Umbilical cord (tissue), 2 donors: ENCODE data around the gene ZNF609. TPM values are rescaled to one million over a fixed set of nuclear protein-coding genes. Genes with fewer than 3 reads are reported as not detected.

Experiments
- DNase-seq: peaks from one replicate; pipeline ENCODE4 v3.0.0-alpha.2; 2015; ENCODE audit warnings: low spot score
- total RNA-seq: library from RNA; depleted of rRNA; stranded (reverse); fragments of >200 nt; gene quantifications from one replicate; pipeline ENCODE4 v1.2.3, GENCODE V29; 2014; ENCODE audit warnings: low replicate concordance; ENCODE audit not compliant: insufficient read depth

The ZNF609 gene
- total RNA-seq, 1 donor from 2014 or later = 14.4 TPM

GRCh38 chr15:64542091-64542490 is 81.7 kb downstream of the ZNF609 start:
- no peak for DNase-seq

GRCh38 chr15:64544450-64544849 is 84.1 kb downstream of the ZNF609 start:
- DNase-seq = no peak

DNA sequence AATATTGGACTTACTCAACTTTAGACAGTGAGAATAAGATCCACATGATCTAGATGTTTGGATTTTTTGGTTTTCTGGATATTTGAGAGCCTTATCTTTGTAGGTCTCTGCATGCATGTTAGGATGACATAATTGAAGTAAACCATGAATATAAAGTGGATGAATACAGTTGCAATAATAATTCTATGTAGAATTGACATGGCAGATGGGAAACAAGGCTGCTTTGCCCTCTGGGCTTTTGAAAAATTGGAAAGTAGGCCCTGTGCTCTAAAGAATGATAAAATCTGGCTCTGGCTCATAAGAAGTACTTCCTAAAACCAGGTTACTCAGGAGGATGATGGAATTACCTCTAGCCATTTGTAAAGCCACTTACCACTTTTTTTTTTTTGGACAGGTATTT is 86.9 kb downstream of the ZNF609 start:
- DNase-seq = no peak

DNA sequence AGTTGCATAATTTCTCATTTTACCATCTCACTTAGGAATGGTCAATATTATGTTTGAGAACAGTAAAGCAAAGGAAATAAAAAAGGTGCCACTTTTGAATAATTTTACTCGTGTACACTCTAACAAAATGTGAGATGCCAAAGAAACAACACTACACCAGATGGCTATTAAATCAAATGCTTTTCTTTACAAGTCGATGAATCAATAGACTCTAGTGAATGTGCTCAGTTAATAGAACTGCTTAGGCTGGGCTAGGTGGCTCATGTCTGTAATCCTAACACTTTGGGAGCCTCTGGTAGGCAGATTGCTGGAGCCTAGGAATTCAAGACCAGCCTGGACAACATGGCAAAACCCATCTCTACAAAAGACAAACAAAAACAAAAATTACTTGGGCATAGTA is 87.9 kb downstream of the ZNF609 start:
- DNase-seq = no peak

DNA sequence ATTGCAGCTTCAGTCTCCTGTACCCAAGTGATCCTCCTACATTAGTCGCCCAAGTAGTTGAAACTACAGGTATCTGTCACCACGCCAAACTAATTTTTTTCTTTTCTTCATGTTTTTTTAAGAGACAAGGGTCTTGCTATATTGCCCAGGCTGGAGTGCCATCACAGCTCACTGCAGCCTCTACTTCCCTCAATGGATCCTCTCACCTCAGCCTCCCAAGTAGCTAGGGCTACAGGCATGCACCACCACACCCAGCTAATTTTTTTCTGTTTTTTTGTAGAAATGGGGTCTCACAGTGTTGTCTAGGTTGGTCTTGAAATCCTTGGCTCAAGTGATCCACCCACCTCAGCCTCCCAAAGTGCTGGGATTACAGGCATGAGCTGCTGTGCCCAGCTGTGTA is 89.5 kb downstream of the ZNF609 start:
- DNase-seq = no peak

DNA sequence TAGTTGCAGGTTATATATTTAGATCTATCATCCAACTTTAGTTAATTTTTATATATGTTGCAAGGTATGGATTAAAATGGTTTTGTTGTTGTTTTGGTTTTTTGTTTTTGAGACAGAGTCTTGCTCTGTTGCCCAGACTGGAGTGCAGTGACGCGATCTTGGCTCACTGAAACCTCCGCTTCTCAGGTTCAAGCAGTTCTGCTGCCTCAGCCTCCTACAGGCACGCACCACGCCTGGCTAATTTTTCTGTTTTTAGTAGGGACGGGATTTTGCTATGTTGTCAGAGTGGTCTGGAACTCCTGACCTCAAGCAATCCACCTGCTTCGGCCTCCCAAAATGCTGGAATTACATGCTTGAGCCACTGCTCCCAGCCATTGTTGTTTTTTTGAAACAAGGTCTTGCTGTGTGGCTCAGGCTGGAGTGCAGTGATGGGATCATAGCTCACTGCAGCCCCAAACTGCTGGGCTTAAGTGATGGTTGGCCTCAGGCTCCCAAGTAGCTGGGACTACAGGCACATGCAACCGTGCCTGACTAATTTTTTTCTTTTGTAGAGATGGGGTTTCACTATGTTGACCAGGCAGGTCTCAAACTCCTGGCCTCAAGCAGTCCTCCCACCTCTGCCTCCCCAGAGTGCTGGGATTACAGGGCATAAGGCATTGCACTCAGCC is 92.0 kb downstream of the ZNF609 start:
- DNase-seq = no peak

GRCh38 chr15:64558460-64559179 is 98.2 kb downstream of the ZNF609 start:
- DNase-seq = peak; percentile 64

- no peak for DNase-seq
Observed at GRCh38 chr15:64559243-64559642, 98.9 kb downstream of the ZNF609 start.

- no peak for DNase-seq
Observed at GRCh38 chr15:64560501-64560900, 100.1 kb downstream of the ZNF609 start.

GRCh38 chr15:64560998-64561397 is 100.6 kb downstream of the ZNF609 start:
- DNase-seq = no peak

DNA sequence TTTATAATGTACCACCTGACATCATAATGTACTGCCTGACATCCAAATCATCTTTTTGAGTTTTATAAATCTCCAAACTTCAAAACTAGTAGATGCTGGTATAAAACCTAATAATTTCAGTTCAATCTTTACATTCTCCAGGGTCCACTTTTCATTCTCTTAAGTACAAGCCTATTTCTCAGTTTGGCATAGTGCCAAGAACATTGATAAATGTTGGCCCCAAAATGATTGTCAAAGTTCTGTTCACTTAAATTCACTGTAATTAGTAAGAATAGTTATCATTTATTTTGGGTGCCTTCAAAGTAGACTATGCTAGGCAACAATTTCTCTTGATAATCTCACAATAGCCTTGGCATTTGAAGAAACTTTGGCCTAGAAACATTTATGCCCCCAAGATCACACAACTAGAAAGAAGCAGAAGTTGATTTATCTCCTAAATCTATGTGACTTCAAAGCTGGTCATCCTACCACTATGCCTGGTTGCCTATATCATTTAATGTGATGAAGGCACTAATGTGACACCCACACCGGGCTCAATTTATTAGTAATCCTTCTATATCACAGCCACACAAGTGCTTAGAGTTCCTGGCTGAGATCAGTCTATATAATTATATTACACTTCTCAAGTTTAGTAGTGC is 101.7 kb downstream of the ZNF609 start:
- DNase-seq = no peak

DNA sequence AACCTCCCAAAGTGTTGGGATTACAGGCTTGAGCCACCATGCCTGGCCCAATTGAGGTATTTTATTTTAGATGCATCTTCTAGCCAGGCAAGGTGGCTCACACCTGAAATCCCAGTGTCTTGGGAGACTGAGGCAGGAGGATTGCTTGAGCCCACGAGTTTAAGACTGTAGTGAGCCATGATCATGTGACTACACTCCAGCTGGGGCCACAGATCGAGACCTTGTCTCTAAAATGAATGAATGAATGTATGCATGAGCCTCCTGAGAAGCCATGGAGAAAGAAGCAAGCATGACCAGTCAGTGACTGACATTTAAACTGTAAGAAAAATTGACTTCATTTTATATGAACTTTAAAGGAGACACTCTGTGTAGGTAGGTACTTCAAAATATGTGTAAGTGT is 105.7 kb downstream of the ZNF609 start:
- no peak for DNase-seq

GRCh38 chr15:64566629-64567427 is 106.5 kb downstream of the ZNF609 start:
- no peak for DNase-seq

DNA sequence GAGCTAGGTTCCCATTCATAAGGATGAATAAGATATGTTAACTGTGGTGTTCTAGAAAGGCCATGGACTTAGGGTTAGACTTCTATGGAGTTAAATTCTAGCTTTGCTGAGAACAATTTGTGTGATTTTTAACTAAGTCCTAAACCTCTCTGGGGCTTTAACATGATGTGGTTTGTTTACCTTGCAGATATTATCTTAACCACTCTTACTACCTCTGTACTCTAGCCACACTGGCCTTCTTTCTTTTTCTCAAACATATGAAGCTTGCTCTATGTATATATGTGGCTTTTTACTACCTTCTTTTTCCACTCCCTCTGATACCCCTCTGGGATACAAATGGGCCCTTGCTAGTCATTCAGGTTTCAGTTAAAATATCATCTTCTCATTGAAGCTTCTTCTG is 108.4 kb downstream of the ZNF609 start:
- DNase-seq = no peak

GRCh38 chr15:64571857-64572291 is 111.5 kb downstream of the ZNF609 start:
- no peak for DNase-seq

- DNase-seq = no peak
Observed at GRCh38 chr15:64572856-64573255, 112.5 kb downstream of the ZNF609 start.

GRCh38 chr15:64574301-64575017 is 114.1 kb downstream of the ZNF609 start:
- DNase-seq = peak; percentile 88

GRCh38 chr15:64580696-64581407 is 120.5 kb downstream of the ZNF609 start:
- no peak for DNase-seq

DNA sequence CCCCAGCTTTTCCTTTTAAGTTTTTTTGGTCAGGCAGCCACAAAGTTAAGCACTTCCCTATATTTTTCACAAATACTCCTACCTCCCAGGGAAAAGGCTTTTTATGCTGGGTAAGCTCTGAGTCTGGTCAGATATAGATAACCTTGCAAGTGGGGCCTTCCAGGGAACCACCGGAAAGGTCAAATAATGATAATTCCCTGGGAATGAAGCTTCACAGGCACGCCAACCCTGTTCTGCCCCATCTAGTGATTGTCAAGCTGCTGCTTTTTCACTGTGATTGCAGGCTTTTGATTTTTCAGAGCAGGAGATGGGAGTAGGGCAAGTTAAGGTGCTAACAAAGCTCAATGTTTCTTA is 121.0 kb downstream of the ZNF609 start:
- DNase-seq = no peak

DNA sequence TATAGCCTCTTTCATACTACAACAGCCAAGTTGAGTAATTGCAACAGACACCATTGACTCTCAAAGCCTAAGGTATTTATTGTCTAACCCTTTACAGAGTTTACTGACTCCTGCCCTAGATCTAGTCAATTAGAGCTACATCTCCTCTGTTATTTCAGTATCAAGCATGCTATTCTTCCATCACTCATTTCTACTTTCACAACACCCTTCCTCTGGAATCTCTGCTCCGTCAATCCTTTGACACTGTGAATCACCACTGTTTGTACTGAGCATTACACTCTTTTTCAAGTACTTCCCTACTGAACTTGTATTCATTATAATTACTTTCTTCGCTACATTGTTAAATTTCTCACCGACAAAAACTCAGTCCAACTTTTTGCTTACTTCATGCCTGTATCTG is 121.8 kb downstream of the ZNF609 start:
- no peak for DNase-seq

DNA sequence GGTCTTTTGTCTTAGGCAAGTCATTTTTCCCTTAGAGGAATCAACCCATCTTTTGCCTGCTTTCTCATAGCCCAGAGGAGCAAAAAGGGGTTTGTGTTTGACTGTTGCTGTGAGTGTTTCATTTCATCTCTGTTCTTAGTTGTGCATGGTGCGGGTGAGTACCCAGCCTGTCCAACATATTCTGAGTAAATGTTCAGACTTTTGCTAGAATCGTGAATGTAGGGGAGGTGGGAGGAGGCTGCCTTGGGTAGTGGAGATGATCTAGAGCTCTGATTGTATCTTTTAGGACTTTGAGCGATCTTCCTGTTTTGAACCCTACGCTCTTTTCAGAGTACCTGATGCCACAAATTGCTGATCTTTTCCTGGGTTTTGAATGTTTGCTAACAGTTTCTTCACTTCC is 123.1 kb downstream of the ZNF609 start:
- no peak for DNase-seq
